NCI-H524 (cell line): ENCODE results near the gene MFSD6L.
"Not testable (repeated sequence)": the region's sequence is repeated elsewhere in the genome, so short reads cannot be mapped to it uniquely, and the experiment has no call there.

Source experiments
- DNase-seq, 2 experiments: peaks; one replicate each; lab custom pipeline; 2025; lab: John Stamatoyannopoulos, UW

The MFSD6L gene

DNA sequence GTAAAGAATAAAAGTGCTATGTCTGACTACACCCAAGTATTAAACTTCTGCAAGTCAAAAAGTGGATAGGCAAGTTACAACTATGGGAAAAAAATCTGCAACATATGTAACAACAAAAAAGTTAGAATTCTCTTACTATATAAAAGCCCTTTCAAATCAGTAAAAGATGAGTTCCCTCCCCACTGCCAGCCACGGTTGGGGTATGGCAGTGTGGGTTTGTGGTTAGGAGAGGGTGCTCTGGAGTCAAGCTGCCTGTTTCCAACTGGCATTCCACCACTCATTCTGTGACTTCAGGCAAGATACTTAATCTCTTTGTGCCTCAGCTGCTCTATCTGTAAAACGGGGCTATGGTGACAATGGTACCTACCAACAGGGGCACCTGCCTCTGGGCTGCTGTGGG, 26.6 kb upstream of the MFSD6L start:
- no peak for DNase-seq

DNA sequence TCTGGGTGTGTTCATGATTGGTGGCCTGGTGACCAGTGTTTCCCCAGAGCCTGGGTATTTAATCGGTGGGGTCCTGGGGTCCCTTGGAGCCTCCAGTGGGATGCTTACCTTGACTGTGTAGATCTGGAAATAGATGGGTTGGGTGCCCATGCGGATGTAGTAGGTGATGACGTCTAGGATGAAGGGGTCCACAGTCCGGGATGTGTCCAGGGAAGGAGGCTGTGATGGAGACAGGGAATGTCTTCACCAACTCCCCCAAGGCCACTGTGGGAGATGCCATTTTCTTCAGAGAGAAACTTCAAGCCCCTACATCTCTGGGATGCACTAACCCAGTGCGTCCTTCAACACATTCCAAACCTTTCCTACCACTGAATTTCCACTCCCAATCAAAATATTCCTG, 24.1 kb upstream of the MFSD6L start:
- DNase-seq, result no peak

DNA sequence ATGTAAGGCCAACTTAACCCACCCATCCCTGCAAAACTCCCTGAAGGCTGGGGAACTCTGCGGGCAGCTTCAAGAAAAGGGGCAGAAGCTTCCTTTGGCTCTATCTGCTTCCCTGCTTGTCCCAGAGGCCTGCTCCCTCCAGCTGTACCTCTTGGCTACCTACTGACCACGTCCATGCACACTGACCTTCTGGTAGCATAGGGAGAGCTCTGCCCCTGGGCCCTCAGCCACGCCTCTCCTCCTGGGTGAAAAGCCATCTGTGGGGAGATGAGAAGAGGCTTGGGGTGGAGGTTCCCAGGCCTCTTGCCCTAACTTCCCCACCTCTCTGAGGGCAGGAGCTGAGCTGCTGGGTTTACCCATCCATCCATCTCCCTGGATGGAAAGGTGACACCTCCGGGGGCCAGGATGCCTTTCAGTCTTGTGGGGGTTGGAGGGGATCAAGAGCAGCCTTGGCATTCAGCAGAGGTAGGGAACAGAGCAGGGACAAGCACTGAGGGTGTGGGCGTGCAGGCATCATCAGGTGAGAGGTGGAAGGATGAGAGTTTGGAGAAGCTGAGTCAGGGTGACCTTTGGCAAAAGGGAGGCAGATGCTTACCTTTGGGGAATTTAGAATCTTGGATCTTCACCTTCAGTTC, 23.4 kb upstream of the MFSD6L start:
- no peak for DNase-seq

DNA sequence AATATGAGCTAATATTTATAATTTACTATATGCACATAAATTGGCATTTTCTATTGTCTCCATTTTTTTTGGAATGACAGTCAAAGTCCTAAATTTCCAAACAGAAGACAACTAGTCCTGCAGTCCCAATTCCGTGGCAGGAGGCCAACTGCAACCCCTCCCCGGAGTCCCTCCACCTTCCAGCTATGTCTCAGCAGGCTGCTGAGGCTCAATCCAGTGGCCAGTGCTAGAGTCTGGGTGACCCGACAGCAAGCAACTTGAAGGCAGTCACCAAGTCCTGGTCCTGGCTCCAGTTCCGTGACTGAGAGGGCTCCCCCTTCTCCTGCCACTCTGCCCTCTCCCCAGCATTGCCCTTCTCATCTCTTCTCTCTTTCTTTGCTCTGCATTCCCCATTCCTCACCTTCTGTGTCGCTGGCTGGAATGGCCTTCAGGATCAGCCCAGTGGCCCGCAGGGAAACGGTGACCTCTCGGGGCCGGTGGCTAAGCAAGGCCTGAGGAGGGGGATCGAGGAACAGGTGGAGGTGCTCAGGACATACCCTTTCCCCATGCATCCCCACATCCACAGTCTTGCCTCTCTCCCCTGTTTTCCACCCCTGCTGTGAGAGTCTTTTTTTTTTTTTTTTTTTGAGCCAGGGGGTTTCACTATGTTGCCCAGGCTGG, 22.4 kb upstream of the MFSD6L start:
- DNase-seq, result no peak

DNA sequence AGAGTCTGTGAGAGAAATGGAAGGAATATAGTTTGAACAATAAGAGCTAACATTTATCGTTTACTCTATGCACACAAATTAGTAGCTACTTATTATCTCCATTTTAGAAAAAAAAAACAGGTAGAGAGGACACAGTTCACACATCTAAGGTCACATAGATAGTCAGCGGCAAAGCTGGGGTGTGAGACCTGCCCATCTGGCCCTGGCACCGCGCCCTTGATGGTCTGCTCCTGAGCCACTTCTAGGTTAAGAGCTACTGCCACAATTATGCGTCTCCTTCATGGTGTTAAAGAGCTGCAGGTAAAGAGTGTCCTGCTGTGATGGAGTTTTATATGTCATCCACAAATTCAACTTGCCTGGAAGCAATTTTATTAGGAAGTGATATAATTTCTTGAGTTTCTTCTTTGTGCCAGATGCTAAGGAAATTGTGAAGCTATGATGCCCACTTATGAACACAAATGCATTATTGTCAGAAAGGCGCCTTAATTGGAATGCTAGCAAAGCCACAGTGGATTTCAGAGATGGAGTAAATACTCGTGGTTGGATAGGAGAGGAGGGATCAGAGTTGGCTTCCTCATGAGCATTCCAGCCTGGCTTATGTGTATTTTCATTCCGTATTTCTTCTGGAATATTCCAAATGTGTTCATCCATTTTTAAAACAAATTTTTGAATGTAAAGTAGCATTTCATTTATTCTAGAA, 21.3 kb upstream of the MFSD6L start:
- peak in 1 of 2 experiments; percentile 42 for DNase-seq

DNA sequence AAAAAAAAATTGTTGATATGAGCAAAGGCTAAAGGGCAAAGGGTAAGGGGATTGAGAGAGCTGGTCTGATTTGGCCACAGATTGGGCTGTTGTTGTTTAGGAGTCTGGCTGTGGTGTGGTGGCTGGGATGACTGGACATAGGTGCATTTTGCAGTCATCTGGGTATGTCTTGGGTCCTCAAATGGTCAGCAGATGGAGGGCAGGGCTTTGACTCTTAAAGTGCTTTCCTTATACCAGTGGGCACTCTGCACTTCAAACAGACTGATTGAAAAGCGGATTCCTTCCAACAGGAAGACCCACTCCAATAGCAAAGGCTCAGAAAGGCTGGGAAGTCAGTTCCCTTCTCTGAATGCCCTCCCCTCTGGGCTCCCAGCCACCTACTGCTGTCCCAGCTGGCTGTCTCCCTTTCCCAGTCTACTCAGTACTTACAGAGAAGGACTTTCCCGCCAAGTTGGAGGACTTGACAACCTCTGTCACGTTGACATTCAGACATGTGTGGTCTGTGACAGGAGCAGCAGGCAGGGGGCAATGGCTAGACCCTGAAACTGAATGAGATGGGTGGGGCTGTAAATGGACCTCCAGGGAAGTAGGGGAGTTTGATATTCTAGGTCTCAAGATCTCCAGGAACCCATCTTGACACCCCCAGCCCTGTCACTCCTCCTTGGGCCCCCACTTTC, 19.6 kb upstream of the MFSD6L start:
- DNase-seq, result no peak

DNA sequence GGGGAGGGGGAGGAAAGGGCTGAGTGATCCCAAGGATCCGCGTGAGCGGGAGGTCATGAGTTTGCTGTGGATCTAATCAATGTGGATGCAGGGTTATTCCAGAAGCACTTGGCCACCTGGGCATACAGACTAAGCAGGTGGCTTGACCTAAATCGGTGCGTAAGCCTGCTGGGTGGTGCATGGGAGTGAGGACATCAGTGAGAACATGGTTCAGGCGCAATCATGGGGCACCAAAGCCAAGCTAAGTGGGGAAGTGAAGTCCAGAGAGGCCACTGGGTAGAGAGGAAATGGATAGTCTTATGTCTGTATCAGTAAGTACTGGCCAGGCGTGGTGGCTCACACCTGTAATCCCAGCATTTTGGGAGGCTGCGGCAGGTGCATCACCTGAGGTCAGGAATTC, 18.9 kb upstream of the MFSD6L start:
- no peak for DNase-seq

DNA sequence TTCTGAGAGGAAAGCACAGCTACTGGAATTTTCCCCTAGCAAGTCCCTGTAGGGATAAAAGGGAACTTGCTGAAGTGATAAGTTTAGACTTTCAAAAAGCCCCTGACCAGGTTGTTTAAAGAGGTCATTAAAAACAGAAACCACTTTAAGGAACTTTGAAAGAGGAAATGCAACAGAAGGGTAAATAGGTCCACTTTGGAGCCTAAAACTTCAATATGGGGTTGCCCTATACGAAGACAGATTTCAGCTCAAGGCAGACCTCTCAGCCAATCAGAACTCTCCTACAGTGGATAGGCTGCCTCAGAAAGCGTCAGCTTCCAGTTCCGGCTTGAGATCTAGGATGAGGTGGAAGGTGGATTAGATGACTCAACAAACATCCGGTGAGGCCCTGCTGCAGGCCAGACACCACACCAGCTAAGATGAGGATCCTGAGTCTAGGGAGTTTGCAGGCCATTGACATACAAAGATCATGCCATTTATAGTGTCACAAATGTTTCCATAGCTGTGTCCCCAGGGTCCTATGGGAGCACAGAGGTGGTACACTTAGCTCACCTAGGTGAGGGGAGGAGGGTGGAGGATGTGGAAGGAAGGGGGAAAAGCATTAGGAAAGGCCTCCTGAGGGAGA, 7.9 kb upstream of the MFSD6L start:
- DNase-seq, result no peak

DNA sequence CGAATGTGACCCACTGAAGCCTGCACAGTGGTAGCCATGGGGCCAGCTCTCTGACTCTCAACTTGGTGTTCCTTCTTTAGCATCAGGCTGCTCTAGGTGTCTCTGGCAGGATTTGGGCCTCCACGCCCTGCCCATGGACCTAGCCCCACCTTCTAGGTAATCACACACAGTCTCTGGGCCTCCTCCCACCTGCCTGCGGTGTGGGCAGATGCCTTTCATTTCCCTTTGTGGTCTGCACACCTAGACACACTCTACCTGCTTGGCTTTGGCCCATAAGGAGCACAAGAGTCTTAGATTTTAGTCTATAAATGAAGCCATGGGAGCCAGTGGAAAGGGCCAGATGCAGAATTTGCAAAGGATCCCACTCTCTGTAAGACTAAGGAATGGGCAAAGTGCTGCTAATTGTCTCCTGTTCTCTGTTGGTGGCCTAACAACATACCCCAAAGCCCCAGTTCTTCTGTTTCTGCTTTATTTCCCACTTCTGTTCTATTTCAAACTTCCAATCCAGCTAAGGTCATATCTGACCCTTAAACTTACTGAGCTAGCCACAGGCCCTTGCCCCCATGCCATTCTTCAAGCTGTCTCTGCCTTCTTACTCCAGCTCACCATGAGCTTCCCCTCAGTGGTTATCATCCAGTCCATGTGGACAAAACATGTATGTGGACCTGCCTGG, 7.2 kb upstream of the MFSD6L start:
- no peak for DNase-seq

DNA sequence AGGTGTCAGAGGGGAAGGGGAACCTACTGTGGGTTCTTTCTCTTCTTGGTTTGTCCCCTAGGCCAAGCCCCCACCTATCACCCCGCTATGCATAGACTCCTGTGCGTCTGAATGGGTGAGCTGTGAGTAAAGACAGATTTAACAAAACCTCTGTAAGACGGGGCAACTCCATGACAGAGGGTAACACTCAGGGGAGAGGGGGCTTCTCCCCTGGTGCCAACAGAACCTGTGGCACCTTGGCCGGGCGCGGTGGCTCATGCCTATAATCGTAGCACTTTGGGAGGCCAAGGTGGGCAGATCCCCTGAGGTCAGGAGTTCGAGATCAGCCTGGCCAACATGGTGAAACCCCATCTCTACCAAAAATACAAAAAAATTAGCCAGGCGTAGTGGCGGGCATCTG, 6.2 kb upstream of the MFSD6L start:
- DNase-seq, result not testable (repeated sequence)

DNA sequence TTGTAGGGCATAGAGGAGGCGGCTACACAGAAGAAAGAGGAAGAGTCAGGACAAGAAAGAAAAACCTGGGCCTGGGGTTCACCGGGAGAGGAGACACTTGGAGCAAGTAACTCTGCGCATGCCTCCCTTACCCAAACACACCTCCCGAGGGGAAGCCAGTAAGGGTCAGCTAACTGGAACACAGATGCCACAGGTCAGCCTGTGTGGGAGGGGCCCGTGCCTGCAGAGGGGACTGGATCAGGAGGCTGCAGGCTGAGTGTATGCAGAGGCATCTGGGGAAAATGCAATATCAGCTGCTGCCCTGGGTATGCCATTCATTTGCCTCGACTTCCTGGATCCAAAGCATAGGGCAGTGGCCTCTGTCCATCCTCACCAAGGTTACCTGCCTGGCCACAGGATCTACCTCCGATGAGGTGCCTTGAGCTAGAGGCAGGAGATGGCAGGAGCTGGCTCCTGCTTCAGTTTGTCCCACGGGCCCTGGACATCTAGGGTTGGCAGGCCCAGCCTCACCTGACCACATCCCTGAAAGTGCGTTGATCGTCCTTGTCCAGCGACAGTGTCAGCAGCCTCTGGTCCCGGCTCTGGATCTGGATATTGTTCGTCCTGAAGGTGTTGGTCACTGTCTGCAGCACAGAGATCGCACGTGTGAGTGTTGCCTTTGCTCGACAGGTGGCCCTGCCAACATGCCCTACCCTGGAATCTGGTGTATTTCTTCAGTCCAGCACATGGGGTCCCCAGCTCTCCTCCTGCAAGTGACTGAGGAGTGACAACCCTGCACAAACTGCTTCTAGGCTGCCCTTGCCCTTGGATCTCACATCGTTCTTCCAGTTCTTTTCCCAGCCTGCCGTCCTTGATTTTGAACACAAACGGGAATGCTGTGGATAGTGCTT, 4.6 kb upstream of the MFSD6L start:
- DNase-seq, result peak; percentile 4 to 42

DNA sequence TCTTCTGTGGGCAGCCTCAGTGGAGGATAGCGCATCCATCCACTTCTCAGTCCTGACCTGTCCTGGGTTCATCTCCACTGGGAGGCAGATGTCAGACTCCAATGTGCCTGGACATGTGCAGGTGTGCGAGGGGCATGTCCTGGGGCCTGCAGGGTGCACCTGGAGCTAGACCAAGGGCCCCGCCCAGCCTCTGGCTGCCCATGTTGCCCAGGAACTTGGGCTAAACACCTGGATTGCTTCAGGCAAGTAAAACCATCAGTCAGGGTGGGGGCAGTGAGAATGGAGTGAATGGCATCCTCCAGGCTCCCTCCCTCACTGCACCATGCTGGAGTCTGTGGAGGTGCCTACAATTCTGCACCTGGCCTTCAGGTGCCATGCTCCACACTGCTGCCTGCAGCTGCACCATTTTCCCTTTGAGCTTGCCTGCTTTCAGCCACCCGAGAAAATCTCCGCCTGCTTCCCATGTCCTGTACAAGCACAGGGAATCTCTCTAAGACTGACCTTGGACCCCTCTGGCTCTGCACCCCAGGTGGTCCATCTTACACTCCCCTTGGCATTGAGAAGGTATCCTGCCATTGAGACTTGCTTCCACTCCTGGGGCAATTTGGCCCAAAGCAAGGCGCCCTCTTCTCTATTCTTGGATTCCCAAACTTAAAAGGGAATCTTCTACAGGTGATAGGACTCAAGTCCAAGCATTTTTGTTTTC, 2.1 kb upstream of the MFSD6L start:
- DNase-seq, result no peak

DNA sequence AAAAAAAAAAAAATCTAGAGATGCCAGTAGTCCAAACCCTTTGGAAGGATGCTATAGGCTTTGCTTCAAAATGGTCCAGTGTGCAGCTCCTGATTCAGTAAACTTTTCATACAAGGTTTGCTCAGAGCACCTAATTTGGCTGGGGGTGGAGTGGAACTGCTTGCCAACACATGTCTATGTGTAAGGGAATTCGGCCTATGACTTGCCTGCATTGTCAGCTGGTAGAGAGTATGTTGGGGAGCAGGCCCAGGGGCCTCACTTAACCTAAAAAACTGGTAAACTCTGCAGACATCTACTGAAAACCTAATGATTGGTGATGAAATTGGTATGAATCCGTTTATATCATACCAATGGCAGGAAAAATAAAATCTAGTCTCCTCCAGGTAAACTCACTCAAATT, 1.5 kb upstream of the MFSD6L start:
- no peak for DNase-seq

DNA sequence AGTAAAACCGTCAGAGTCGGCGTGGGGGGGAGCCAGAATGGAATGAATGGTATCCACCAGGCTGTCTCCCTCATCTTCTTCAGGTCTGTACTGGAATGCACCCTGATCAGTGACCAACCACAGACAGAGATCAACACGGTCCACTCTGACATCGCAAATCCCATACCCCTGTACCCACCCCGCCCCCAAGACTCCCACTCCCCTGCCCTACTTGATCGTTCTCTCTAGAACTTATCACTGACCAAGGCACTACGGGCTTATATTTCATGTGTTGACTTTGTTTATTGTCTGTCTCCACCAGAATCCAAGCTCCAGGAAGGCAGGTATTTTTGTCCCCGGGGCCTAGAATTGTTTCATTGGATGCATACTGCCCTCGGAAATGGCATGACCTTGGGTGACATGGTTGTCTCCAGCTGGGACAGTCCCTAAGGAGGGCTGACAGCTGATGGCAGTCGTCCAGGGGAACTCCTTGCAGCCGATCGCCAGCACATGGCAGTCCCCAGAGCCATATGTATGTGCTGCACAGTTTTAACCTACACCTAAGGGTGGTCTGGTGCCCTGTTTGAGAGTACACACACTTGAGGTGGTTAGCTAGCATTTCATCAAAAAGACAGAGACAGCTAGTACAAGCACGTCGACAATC, 526 bp upstream of the MFSD6L start:
- peak in 1 of 2 experiments; percentile 2 for DNase-seq

DNA sequence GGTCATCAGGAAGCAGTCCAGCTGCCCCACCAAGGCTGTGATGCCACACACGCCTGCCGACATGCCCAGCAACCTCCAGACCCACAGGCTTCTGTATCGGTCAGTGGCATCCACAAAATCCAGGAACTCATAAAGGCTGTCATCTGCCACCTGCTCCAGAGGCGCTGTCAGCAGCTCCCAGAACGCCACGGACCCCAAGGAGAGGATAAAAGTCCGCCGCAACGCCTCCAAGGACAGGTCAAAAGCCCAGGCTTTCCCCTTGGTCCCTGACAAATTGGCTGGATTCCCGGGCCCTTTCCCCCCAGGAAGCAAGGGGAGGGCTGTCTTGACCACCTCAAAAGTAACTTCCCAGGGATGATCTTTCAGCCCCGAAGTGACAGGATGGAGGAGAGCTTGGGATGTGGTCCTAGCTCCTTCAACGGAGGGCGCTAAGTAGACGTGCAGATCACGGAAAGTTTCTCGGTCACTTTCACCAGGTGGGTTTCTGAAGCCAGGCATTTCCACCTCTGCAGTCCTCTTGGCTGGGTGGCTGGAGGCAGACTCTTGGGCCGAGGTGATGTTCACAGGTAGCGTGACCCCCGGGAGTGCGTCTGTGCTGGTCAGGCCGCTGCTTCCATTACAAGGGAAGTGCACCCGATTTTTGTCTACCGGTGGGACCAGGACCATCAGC, 854 bp downstream of the MFSD6L start:
- DNase-seq, result no peak

DNA sequence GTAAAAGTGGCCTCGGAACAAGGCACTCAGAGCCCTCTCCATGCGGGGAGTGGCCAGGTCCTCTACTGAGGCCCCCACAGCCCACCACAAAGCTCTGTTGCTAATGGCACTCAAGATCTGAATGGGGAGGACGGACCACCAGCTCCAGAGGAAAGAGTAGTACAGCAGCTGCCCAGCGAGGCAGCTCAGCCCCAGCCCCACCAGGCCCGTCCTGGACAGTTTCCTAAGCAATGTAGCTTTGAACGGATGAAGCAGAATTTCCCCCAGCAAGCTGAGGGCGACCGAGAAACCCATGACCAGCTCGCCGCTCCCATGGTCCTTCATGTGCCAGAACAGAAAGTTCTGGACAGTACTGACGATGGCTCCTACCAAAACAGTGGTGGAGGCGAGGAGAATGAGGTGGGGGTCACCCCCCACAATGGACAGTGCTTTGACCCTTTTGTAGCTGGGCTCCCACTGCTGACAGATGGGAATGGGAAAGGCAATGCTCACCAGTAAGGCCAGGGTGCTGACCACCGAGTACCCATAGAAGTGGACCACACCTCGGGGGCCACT, 1.5 kb downstream of the MFSD6L start:
- no peak for DNase-seq

DNA sequence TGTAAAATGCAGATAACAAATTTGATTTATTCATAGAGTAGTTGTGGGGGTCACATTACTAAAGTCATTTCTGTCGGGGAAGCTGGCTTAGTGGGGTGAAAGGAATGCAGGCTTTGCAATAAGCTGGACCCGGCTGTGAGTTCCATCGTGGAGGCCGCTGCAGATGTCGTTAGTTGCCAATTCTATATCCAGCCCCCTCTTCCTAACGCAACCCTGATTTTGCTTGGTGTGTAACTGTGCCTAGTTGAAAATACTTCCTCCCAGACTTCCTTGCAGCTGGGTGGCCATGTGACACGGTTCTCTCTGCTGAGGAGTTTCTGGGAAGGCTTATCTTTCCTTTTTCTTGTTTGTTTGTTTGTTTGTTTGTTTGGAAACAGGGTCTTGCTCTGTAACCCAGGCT, 4.5 kb downstream of the MFSD6L start:
- no peak for DNase-seq

DNA sequence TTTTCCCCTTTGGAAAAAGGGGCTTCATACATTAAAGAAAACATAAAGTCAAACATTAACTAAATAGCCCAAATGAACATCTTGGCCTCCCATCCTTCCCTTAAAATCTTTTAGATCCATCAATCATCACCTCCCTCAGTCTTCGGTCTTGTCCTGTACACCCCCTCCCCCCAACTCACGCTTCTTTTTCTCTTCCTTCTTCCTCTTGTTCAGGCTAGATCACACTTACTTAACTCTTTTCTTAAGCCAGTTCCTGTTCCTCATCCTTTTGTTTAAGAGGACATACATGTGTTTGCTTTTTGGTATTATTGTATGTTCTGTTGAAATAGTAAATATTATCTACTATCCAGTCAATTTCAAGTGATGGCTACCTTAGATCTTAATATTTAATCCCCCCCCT, 5.5 kb downstream of the MFSD6L start:
- DNase-seq, result no peak

DNA sequence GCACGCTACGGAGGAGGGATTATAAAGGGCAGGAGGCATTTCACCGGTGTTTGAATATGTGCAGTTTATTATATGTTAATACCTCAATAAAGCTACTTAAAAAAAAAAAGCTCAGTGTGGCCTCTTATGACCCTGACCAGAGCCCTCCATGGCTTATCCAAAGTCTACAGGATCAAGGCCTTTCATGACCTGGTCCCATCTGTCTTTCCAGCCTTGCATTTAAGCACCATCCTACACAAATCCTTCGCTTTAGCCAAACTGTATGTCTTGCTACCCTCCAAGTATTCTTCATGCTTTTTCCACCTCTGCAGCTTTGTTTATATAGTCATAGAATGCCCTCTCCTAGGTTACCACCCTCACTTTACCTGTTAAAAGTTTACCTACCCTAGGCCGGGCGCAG, 6.5 kb downstream of the MFSD6L start:
- DNase-seq, result no peak
